Occipital lobe (tissue), 2 donors: Measurements from ENCODE around the gene ARMC2. TPM values are rescaled to one million over a fixed set of nuclear protein-coding genes. Genes with fewer than 3 reads are reported as not detected.
"Not testable (repeated sequence)": the region's sequence is repeated elsewhere in the genome, so short reads cannot be mapped to it uniquely, and the experiment has no call there.

Source experiments
- DNase-seq: peaks from one replicate; lab custom pipeline; 2025; lab: John Stamatoyannopoulos, UW
- total RNA-seq: library from RNA; depleted of rRNA; stranded (reverse); fragments of >200 nt; gene quantifications from one replicate; pipeline ENCODE4 v1.2.3, GENCODE V29; 2014

Gene ARMC2
- total RNA-seq, 1 donor from 2014 or later: 15.3 TPM

- peak; percentile 61 for DNase-seq
Observed at GRCh38 chr6:108948181-108948661, 100.0 kb downstream of the ARMC2 start.

GRCh38 chr6:108951351-108951953 is 103.2 kb downstream of the ARMC2 start:
- DNase-seq: no peak

GRCh38 chr6:108952776-108953486 is 104.7 kb downstream of the ARMC2 start:
- no peak for DNase-seq

- no peak for DNase-seq
Observed at GRCh38 chr6:108953681-108954080, 105.5 kb downstream of the ARMC2 start.

GRCh38 chr6:108955329-108955949 is 107.2 kb downstream of the ARMC2 start:
- DNase-seq: no peak

DNA sequence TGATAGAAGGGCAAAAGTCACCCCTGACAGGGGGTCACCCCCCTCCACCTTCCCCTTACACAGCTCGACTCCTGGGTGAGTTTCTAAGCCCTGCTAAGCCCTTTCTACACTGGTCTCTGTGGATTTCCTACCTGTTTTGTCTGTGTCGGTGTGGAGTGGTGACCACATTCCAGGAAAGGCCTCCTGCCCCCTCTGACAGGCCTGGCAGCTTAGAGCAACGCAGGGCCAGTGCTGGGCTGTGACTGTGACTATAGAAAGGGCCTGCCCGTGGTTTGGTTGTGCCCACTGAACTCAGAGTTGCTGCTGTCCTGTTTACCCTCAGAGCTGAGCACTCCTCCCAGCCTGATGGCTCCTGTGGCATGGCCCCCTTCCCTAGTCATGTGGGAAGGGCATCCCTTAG is 109.0 kb downstream of the ARMC2 start:
- no peak for DNase-seq

GRCh38 chr6:108958900-108959770 is 110.9 kb downstream of the ARMC2 start:
- no peak for DNase-seq

GRCh38 chr6:108959972-108960582 is 111.9 kb downstream of the ARMC2 start:
- DNase-seq: no peak

GRCh38 chr6:108960601-108961000 is 112.4 kb downstream of the ARMC2 start:
- DNase-seq: no peak

GRCh38 chr6:108961077-108961476 is 112.9 kb downstream of the ARMC2 start:
- DNase-seq: no peak

GRCh38 chr6:108961985-108962384 is 113.8 kb downstream of the ARMC2 start:
- DNase-seq: no peak

GRCh38 chr6:108966251-108966650 is 118.0 kb downstream of the ARMC2 start:
- no peak for DNase-seq

DNA sequence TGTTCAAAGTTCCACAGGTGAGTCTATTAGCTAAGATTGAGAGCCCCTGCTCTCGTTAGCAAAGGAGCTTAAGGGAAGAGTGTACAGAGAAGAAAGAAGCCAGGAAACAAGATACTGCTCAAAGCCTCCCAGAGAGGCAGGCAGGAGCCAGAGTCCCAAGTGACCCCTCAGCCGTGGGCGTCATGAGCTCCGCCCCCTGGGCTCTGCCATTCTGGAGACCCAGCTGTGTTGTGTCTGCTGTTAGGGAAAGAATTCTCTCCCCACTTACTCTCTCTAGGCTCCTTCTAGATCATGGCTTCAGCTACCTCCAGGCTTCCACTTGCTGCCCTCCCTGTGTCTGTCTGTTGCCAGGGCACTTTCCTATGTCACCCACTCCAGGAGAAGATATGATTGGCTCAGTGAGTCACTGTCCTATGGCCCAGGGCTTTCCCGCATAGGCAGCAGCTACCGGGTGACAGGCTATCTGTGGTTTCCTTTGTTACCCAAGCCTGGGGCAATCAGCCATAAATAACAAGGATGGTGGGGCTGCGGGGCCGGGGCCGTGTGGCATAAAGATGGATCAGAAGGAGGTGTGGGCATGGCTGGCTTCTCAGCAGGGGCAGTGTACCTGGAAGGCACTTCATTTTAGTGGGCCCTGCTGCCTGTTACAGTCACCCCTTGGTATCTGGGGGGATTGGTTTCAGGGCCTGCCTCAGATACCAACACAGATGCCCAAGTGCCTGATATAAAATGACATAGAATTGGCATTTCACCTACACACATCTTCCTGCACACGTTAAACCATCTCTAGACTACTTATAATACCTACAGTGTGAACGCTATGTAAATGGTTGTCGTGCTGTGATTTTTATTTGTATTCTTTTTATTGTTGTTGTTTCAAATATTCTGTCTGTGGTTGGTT is 118.9 kb downstream of the ARMC2 start:
- DNase-seq: no peak

- no peak for DNase-seq
Observed at GRCh38 chr6:108968325-108969316, 120.4 kb downstream of the ARMC2 start.

DNA sequence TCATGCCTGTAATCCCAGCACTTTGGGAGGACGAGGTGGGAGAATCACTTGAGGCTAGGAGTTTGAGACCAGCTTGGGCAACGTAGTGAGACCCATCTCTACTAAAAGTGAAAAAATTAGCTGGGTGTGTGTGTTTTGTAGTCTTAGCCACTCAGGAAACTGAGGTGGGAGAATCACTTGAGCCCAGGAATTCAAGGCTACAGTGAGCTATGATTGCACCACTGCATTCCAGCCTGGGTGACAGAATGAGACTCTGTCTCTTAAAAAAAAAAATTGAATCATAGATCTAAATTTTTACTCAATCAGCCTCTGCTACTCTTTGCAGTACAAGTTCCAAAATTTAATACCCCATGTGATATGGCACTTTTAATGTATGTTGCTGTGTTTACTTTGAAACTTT is 121.6 kb downstream of the ARMC2 start:
- no peak for DNase-seq

- DNase-seq: no peak
Observed at GRCh38 chr6:108974201-108974600, 126.0 kb downstream of the ARMC2 start.

DNA sequence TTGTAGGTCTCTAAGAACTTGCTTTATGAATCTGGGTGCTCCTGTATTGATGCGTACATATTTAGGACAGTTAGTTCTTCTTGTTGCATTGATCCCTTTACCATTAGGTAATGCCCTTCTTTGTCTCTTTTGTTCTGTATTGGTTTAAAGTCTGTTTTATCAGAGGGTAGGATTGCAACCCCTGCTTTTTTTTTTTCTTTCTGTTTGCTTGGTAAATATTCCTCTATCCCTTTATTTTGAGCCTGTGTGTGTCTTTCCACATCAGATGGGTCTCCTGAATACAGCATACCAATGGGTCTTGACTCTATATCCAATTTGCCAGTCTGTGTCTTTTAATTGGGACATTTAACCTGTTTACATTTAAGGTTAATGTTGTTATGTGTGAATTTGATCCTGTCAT is 130.4 kb downstream of the ARMC2 start:
- DNase-seq: not testable (repeated sequence)

DNA sequence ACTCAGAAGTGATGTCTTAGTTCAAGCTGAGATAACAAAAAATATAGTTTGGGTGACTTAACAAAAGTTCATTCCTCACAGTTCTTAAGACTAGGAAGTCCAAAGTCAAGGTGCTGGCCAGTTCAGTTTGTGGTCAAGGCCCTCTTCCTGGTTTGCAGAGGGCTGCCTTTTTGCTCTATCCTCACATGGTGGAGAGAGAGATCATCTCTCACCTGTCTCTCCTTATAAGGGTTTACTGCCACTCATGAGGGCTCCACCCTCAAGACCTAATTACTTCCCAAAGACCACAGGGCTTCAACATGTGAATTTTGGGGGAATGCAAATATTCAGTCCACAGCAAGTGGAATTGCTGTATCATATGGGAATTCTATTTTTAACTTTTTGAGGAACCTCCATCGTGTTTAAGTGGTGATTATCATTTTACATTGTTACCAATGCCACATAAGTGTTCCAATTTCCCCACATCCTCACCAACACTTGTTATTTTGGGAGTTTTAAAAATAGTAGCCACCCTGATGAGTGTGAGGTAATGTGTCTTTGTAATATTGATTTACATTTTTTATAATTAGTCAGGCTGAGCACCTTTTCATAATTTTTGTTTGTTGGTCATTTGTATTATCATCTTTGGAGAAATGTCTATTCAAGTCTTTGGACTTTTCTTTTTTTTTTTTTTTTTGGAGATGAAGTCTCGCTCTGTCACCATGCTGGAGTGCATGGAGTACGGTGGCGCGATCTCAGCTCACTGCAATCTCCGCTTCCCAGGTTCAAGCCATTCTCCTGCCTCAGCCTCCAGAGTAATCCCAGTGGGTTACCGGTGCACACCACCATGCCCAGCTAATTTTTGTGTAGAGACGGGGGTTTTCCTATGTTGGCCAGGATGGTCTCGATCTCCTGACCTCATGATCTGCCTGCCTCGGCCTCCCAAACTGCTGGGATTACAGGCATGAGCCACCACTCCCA is 134.2 kb downstream of the ARMC2 start:
- DNase-seq: no peak
